Endothelial cell of umbilical vein (primary cell): Measurements from ENCODE around the gene DHX40.
"Not testable (repeated sequence)": the region's sequence is repeated elsewhere in the genome, so short reads cannot be mapped to it uniquely, and the experiment has no call there.

Source experiments
- EZH2 ChIP-seq: IDR thresholded peaks from 2 replicates; pipeline ENCODE4 v1.6.1; 2012; ENCODE audit warnings: borderline replicate concordance, low read depth, mild to moderate bottlenecking, moderate library complexity, low read length, inconsistent platforms; ENCODE audit not compliant: severe bottlenecking
- FOS ChIP-seq: IDR thresholded peaks from 2 replicates; pipeline ENCODE4 v1.6.1; 2011; ENCODE audit warnings: mild to moderate bottlenecking, low read length, moderate library complexity, borderline replicate concordance; ENCODE audit not compliant: insufficient read depth
- JUN ChIP-seq: IDR thresholded peaks from 2 replicates; pipeline ENCODE4 v1.6.1; 2011; ENCODE audit warnings: borderline replicate concordance, low read depth; ENCODE audit not compliant: insufficient read length, insufficient read depth
- MYC ChIP-seq: IDR thresholded peaks from one replicate; pipeline ENCODE4 v1.6.1; 2011; ENCODE audit warnings: mild to moderate bottlenecking, low read depth, low read length
- POLR2A ChIP-seq: IDR thresholded peaks from 2 replicates; pipeline ENCODE4 v1.6.1; 2012; ENCODE audit warnings: low read depth, mild to moderate bottlenecking, control low read depth, low read length
- POLR2AphosphoS5 ChIP-seq: IDR thresholded peaks from 2 replicates; pipeline ENCODE4 v1.6.1; 2012; ENCODE audit warnings: low read depth, mild to moderate bottlenecking, control low read depth, low read length, moderate library complexity; ENCODE audit not compliant: insufficient read depth
- TF ChIP-seq, protein P1 (sequence below): IDR thresholded peaks from 2 replicates; pipeline ENCODE4 v1.6.1; 2011; ENCODE audit not compliant: insufficient read depth, insufficient read length
- TF ChIP-seq, protein P2 (sequence below), 2 donors: IDR thresholded peaks; 1 replicate in 1 of 2; 2 replicates in 1 of 2; pipeline ENCODE4 v1.5.1; 2011; ENCODE audit warnings: low read length in 2 of 2, mild to moderate bottlenecking in 2 of 2, moderate library complexity in 2 of 2, control low read depth in 1 of 2, inconsistent platforms in 1 of 2, low read depth in 1 of 2; ENCODE audit not compliant: insufficient read depth in 1 of 2; ENCODE audit errors: extremely low read depth in 1 of 2

DNA sequence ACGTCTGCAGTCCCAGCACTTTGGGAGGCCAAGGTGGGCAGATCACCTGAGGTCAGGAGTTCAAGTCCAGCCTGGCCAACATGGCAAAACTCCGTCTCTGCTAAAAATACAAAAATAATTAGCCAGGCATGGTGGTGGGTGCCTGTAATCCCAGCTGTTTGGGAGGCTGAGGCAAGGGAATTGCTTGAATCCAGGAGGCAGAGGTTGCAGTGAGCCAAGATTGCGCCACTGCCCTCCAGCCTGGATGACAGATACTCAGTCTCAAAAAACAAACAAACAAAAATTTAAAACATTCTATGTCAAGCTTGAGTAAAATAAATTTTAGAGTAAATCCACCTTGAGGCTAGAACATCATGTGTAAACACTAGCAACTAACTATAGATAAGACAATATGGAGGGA, 40.5 kb upstream of the DHX40 start:
- TF ChIP-seq MYC, POLR2A, EZH2, POLR2AphosphoS5, JUN, FOS: not testable (repeated sequence)
- TF ChIP-seq, protein P1, sequence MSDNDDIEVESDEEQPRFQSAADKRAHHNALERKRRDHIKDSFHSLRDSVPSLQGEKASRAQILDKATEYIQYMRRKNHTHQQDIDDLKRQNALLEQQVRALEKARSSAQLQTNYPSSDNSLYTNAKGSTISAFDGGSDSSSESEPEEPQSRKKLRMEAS, result not testable (repeated sequence)
- TF ChIP-seq, protein P2, sequence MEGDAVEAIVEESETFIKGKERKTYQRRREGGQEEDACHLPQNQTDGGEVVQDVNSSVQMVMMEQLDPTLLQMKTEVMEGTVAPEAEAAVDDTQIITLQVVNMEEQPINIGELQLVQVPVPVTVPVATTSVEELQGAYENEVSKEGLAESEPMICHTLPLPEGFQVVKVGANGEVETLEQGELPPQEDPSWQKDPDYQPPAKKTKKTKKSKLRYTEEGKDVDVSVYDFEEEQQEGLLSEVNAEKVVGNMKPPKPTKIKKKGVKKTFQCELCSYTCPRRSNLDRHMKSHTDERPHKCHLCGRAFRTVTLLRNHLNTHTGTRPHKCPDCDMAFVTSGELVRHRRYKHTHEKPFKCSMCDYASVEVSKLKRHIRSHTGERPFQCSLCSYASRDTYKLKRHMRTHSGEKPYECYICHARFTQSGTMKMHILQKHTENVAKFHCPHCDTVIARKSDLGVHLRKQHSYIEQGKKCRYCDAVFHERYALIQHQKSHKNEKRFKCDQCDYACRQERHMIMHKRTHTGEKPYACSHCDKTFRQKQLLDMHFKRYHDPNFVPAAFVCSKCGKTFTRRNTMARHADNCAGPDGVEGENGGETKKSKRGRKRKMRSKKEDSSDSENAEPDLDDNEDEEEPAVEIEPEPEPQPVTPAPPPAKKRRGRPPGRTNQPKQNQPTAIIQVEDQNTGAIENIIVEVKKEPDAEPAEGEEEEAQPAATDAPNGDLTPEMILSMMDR (IDR thresholded peaks at IDR 0.05; ENCODE audit: extremely low read depth in 1 of 2, insufficient read depth in 1 of 2, low read depth in 1 of 2, low read length in 2 of 2), result not testable (repeated sequence)
